ENCODE data around the gene GSX2.
"Not testable (repeated sequence)": the region's sequence is repeated elsewhere in the genome, so short reads cannot be mapped to it uniquely, and the experiment has no call there.

The GSX2 gene

DNA sequence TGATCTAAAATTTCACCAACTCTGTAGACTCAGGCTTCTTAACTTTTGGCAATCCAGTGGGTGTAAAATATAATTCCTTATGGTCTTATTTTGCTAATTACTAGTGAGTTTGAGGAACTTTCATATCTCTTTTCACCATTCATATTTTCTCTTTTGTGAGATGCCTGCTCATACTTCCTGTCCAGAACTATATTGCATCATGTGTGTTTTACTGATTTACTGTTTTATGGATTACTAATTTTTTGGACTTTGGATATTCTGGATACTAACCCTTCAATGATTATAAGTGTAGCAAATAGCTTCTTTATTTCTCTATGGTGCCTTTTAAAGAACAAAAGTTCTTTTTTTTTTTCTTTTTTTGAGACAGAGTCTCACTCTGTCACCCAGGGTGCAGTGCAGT is 20.6 kb downstream of the GSX2 start:
- TF ChIP-seq CTCF (IDR thresholded peaks at IDR 0.05; ENCODE audit: insufficient read depth, missing control alignments), result no peak
- DNase-seq (ENCODE audit: insufficient read length, low spot score), result no peak
- no peak for FAIRE-seq

DNA sequence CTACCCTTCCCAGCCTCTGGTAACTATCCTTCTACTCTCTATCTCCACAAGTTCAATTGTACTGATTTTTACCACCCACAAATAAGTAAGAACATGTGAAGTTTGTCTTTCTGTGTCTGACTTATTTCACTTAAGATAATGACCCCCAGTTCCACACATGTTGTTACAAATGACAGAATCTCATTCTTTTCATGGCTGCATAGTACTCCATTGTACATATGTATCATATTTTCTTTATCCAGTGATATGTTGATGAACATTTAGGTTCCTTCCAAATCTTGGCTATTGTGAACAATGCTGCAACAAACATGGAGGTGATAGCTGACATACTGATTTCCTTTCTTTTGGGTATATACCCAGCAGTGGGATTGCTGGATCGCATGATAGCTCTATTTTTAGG is 27.7 kb downstream of the GSX2 start:
- DNase-seq (ENCODE audit: insufficient read length, low spot score), result no peak
- no peak for TF ChIP-seq CTCF (IDR thresholded peaks at IDR 0.05; ENCODE audit: insufficient read depth, missing control alignments)
- FAIRE-seq, result no peak

DNA sequence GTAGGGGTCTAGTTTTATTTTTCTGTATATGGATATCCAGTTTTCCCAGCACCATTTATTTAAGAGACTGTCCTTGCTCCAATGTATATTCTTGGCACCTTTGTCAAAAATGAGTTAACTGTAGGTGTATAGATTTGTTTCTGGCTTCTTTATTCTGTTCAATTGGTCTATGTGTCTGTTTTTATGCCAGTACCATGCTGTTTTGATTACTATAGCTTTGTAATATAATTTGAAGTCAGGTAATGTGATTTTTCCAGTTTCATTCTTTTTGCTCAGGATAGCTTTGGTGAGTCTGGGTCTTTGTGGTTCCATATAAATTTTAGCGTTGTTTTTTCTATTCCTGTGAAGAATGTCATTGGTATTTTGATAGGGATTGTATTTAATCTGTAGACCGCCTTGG is 28.7 kb downstream of the GSX2 start:
- not testable (repeated sequence) for DNase-seq (ENCODE audit: insufficient read length, low spot score); FAIRE-seq

DNA sequence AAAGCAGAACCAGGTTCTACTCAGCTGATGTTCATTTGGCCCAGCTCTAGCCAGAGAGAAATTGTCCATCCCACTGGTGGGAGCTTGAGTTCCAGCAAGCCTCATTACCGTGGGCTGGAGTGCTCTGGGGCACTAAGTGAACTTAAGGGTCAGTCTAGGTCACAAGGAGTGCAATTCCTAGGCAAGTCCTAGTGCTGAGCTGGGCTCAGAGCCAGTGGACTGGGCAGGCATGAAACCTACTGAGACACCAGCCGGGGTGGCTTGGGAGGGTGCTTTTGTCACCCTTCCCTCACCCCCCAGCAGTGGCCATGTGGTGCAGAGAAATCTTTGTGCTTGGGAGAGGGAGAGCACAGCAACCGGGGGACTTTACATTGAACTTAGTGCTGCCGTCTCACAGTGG is 39.4 kb downstream of the GSX2 start:
- TF ChIP-seq CTCF (IDR thresholded peaks at IDR 0.05; ENCODE audit: insufficient read depth, missing control alignments), result no peak
- FAIRE-seq, result no peak
- DNase-seq (ENCODE audit: insufficient read length, low spot score), result no peak

DNA sequence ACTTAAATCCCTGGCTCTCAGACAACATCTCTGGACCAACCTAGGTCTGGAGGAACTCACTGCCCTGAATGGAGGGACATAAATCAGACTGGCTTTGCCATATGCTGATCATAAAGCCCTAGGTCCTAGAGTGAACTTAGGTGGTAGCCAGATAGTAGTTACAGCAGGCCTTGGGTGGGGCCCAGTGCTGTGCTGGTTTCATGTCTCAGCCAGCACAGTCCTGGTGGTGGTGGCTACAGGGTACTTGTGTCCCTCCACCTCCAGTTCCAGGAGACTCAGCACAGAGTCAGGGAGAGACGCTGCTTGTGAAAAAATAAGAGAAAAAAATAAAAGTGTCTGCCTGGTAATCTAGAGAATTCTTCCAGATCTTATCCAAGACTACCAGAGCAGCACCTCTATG is 40.3 kb downstream of the GSX2 start:
- no peak for DNase-seq (ENCODE audit: insufficient read length, low spot score)
- TF ChIP-seq CTCF (IDR thresholded peaks at IDR 0.05; ENCODE audit: insufficient read depth, missing control alignments), result no peak
- FAIRE-seq, result no peak

DNA sequence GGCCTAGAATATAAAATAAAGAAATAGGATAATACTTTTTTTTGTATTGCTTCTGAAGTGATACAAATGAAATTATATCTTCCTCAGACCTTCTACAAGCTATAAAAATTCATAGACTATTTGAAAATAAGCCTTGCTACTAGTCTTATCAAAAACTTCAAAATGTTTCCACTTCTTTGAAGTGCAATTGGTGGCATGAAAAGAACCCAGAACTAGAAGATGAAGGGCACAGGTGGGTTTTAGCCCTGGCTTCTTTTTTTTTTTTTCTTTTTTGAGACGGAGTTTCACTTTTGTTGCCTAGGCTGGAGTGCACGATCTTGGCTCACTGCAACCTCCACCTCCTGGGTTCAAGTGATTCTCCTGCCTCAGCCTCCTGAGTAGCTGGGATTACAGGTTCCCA is 44.2 kb downstream of the GSX2 start:
- TF ChIP-seq CTCF (IDR thresholded peaks at IDR 0.05; ENCODE audit: insufficient read depth, missing control alignments), result no peak
- FAIRE-seq (no peak), DNase-seq (ENCODE audit: insufficient read length, low spot score) (no peak)

- DNase-seq (ENCODE audit: insufficient read length, low spot score), result no peak
- no peak for TF ChIP-seq CTCF (IDR thresholded peaks at IDR 0.05; ENCODE audit: insufficient read depth, missing control alignments)
- no peak for FAIRE-seq
These were observed 44.8 kb downstream of the GSX2 start for GRCh38 chr4:54144661-54145171.

DNA sequence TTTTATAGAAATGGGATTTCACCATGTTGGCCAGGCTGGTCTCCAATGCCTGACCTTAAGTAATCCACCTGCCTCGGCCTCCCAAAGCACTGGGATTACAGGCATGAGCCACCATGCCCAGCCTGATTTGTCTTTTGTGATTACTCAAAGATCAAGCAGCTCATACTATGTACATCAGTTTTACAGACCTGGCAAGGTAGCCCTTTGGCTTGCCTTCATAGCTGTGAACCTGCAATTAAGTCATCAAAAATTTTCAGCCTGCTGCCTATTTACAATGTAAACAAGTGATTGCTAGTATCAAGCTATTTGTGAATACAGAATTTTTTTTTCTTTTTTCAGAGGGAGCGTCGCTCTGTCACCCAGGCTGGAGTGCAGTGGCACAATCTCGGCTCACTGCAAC is 46.2 kb downstream of the GSX2 start:
- FAIRE-seq, result no peak
- DNase-seq (ENCODE audit: insufficient read length, low spot score), result no peak
- no peak for TF ChIP-seq CTCF (IDR thresholded peaks at IDR 0.05; ENCODE audit: insufficient read depth, missing control alignments)

Data from D721Med (cell line).